Measurements from ENCODE around the gene SLC25A21. TPM values are rescaled to one million over a fixed set of nuclear protein-coding genes. Genes with fewer than 3 reads are reported as not detected.
"Not testable (repeated sequence)": the region's sequence is repeated elsewhere in the genome, so short reads cannot be mapped to it uniquely, and the experiment has no call there.

The SLC25A21 gene
- total RNA-seq, 1 donor from 2014 or later, result 0.78 TPM

GRCh38 chr14:36940476-36940875 is 231.9 kb downstream of the SLC25A21 start:
- ATAC-seq (ENCODE audit: poor library complexity) (no peak), DNase-seq (no peak)
- intact Hi-C loops (cut with DNase I), result loop anchor here (5.0 kb wide), 2 partner anchors 293 to 388 kb away; no protein-coding TSS in a partner anchor

- DNase-seq (no peak), ATAC-seq (ENCODE audit: poor library complexity) (no peak)
- intact Hi-C loops (cut with DNase I), result no loop called here
Measured at GRCh38 chr14:36939265-36939664, 233.1 kb downstream of the SLC25A21 start.

- DNase-seq (no peak), ATAC-seq (ENCODE audit: poor library complexity) (no peak)
- intact Hi-C loops (cut with DNase I), result no loop called here
Measured at GRCh38 chr14:36938678-36939077, 233.7 kb downstream of the SLC25A21 start.

- intact Hi-C loops (cut with DNase I), result no loop called here
- DNase-seq, result no peak
- no peak for ATAC-seq (ENCODE audit: poor library complexity)
Measured at GRCh38 chr14:36935976-36936678, 236.3 kb downstream of the SLC25A21 start.

GRCh38 chr14:36934304-36934703 is 238.1 kb downstream of the SLC25A21 start:
- no peak for DNase-seq
- ATAC-seq (ENCODE audit: poor library complexity), result no peak
- intact Hi-C loops (cut with DNase I), result no loop called here

- ATAC-seq (ENCODE audit: poor library complexity), result no peak
- intact Hi-C loops (cut with DNase I), result no loop called here
- no peak for DNase-seq
Measured at GRCh38 chr14:36931791-36932190, 240.6 kb downstream of the SLC25A21 start.

GRCh38 chr14:36928432-36928831 is 244.0 kb downstream of the SLC25A21 start:
- intact Hi-C loops (cut with DNase I), result loop anchor here (5.0 kb wide), 1 partner anchor 266 kb away; the partner anchor contains the start of gene PAX9
- DNase-seq (no peak), ATAC-seq (ENCODE audit: poor library complexity) (no peak)

GRCh38 chr14:36925094-36925493 is 247.3 kb downstream of the SLC25A21 start:
- DNase-seq (no peak), ATAC-seq (ENCODE audit: poor library complexity) (no peak)
- intact Hi-C loops (cut with DNase I), result loop anchor here (5.0 kb wide), 1 partner anchor 263 kb away; the partner anchor contains the start of gene PAX9

GRCh38 chr14:36916668-36917067 is 255.7 kb downstream of the SLC25A21 start:
- ATAC-seq (ENCODE audit: poor library complexity), result no peak

GRCh38 chr14:36915081-36915480 is 257.3 kb downstream of the SLC25A21 start:
- no peak for ATAC-seq (ENCODE audit: poor library complexity)
- no peak for DNase-seq
- intact Hi-C loops (cut with DNase I), result no loop called here

More at GRCh38 chr14:36916668-36917067, 255.7 kb downstream of the SLC25A21 start:
- intact Hi-C loops (cut with DNase I), result no loop called here
- DNase-seq, result no peak

GRCh38 chr14:36910578-36910977 is 261.8 kb downstream of the SLC25A21 start:
- DNase-seq, result no peak
- no peak for ATAC-seq (ENCODE audit: poor library complexity)
- intact Hi-C loops (cut with DNase I), result no loop called here

- no peak for DNase-seq
- intact Hi-C loops (cut with DNase I), result no loop called here
- ATAC-seq (ENCODE audit: poor library complexity), result no peak
Measured at GRCh38 chr14:36905272-36905888, 267.0 kb downstream of the SLC25A21 start.

GRCh38 chr14:36901861-36902260 is 270.5 kb downstream of the SLC25A21 start:
- intact Hi-C loops (cut with DNase I), result no loop called here
- ATAC-seq (ENCODE audit: poor library complexity) (no peak), DNase-seq (no peak)

- intact Hi-C loops (cut with DNase I), result no loop called here
- ATAC-seq (ENCODE audit: poor library complexity) (no peak), DNase-seq (no peak)
Measured at GRCh38 chr14:36900846-36901245, 271.6 kb downstream of the SLC25A21 start.

GRCh38 chr14:36896300-36896699 is 276.1 kb downstream of the SLC25A21 start:
- ATAC-seq (ENCODE audit: poor library complexity); intact Hi-C loops (cut with DNase I); DNase-seq: not testable (repeated sequence)

- ATAC-seq (ENCODE audit: poor library complexity), result no peak
- intact Hi-C loops (cut with DNase I), result no loop called here
- no peak for DNase-seq
Measured at GRCh38 chr14:36884049-36884448, 288.4 kb downstream of the SLC25A21 start.

- no peak for DNase-seq
- intact Hi-C loops (cut with DNase I), result no loop called here
- no peak for ATAC-seq (ENCODE audit: poor library complexity)
Measured at GRCh38 chr14:36880276-36880675, 292.1 kb downstream of the SLC25A21 start.

GRCh38 chr14:36879558-36879957 is 292.8 kb downstream of the SLC25A21 start:
- DNase-seq (no peak), ATAC-seq (ENCODE audit: poor library complexity) (no peak)
- intact Hi-C loops (cut with DNase I), result no loop called here

GRCh38 chr14:36874396-36875138 is 297.8 kb downstream of the SLC25A21 start:
- intact Hi-C loops (cut with DNase I), result no loop called here
- DNase-seq (no peak), ATAC-seq (ENCODE audit: poor library complexity) (no peak)

- intact Hi-C loops (cut with DNase I), result no loop called here
- no peak for DNase-seq
Measured at GRCh38 chr14:36870776-36871175, 301.6 kb downstream of the SLC25A21 start.

More at GRCh38 chr14:36870776-36871175, 301.6 kb downstream of the SLC25A21 start:
- no peak for ATAC-seq (ENCODE audit: poor library complexity)
